Suppressor macrophage treated with lipopolysaccharide for 4 hours (primary cell): ENCODE measurements around the gene EDN2.

Source experiments
- DNase-seq: peaks from one replicate; pipeline ENCODE4 v3.0.0-alpha.2; 2020

Gene EDN2

GRCh38 chr1:41497461-41498030, 13.1 kb upstream of the EDN2 start:
- no peak for DNase-seq

- no peak for DNase-seq
Observed at GRCh38 chr1:41497056-41497440, 12.6 kb upstream of the EDN2 start.

GRCh38 chr1:41496080-41497055, 11.9 kb upstream of the EDN2 start:
- DNase-seq = peak; percentile 53

GRCh38 chr1:41495210-41495948, 10.9 kb upstream of the EDN2 start:
- DNase-seq = peak; percentile 24

GRCh38 chr1:41494351-41495209, 10.1 kb upstream of the EDN2 start:
- DNase-seq = no peak

- no peak for DNase-seq
Observed at GRCh38 chr1:41493626-41494350, 9.3 kb upstream of the EDN2 start.

- no peak for DNase-seq
Observed at GRCh38 chr1:41493117-41493536, 8.6 kb upstream of the EDN2 start.

- DNase-seq = peak; percentile 57
Observed at GRCh38 chr1:41492341-41492848, 7.9 kb upstream of the EDN2 start.

GRCh38 chr1:41490911-41491310, 6.4 kb upstream of the EDN2 start:
- DNase-seq = no peak

GRCh38 chr1:41489561-41489960, 5.1 kb upstream of the EDN2 start:
- no peak for DNase-seq

GRCh38 chr1:41488040-41488951, 3.8 kb upstream of the EDN2 start:
- no peak for DNase-seq

- peak; percentile 62 for DNase-seq
Observed at GRCh38 chr1:41487126-41488039, 2.9 kb upstream of the EDN2 start.

GRCh38 chr1:41486371-41487125, 2.1 kb upstream of the EDN2 start:
- peak; percentile 19 for DNase-seq

GRCh38 chr1:41486053-41486370, 1.5 kb upstream of the EDN2 start:
- no peak for DNase-seq

- peak; percentile 24 for DNase-seq
Observed at GRCh38 chr1:41485605-41486004, 1.1 kb upstream of the EDN2 start.

- no peak for DNase-seq
Observed at GRCh38 chr1:41483960-41484401, 502 bp downstream of the EDN2 start.

GRCh38 chr1:41483001-41483850, 1.3 kb downstream of the EDN2 start:
- DNase-seq = no peak
